ENCODE measurements around the gene C14orf180.

DNA sequence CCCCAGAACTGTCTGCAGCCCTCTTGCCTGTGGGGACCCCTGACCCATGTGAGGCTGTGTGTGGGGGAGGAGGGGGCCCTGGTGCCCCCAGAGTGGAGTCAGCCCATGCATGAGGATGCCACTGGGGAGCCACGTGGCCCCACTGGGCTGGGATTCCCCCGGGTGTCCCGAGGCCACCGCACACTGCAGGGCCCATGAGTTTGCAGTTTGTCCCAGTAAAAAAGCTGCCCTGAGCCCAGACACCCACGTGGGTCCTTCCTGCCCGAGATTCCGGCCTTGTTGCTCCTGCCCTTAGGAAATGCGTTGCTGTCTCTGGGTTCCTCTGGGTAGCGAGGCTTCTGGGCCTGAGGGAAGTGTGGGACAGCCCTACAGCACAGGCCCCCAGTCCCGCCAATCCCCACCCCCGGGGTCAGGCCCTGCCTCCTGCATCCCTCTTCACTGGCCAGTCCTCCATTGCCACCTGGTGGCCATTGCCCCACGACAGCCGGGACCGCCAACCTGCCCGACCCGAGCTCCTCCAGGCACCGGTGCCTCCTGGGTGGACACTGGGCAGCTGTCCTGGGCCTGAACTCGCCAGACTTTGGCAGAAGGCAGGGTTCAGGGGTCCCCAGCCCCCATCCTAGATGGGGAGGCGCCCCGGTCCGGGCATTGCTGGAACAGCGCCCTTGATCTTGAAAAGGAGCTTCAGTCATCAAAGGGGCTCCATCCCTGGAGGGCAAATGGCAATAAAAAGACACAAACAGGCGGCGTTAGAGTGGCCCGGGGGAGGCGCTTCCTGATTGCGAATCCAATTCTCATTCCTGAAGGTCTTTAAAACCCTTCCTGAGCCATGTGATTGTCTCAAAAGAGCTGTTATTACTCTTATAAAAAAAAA lies 15.6 kb upstream of the C14orf180 start:
- TF ChIP-seq, protein P1, sequence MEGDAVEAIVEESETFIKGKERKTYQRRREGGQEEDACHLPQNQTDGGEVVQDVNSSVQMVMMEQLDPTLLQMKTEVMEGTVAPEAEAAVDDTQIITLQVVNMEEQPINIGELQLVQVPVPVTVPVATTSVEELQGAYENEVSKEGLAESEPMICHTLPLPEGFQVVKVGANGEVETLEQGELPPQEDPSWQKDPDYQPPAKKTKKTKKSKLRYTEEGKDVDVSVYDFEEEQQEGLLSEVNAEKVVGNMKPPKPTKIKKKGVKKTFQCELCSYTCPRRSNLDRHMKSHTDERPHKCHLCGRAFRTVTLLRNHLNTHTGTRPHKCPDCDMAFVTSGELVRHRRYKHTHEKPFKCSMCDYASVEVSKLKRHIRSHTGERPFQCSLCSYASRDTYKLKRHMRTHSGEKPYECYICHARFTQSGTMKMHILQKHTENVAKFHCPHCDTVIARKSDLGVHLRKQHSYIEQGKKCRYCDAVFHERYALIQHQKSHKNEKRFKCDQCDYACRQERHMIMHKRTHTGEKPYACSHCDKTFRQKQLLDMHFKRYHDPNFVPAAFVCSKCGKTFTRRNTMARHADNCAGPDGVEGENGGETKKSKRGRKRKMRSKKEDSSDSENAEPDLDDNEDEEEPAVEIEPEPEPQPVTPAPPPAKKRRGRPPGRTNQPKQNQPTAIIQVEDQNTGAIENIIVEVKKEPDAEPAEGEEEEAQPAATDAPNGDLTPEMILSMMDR (conservative IDR thresholded peaks at IDR 0.05 in 1 of 2, IDR thresholded peaks at IDR 0.05 in 1 of 2; ENCODE audit: extremely low read depth in 1 of 2, insufficient read depth in 1 of 2, low read depth in 1 of 2, low read length in 2 of 2) = peak; percentile 39 to 81
- TF ChIP-seq EZH2 (IDR thresholded peaks at IDR 0.05; ENCODE audit: borderline replicate concordance, low read length) = no peak
